Activated naive CD8-positive, alpha-beta T cell treated with anti-CD3 and anti-CD28 coated beads, Interleukin-2, amount 10 ng/mL, durations not matched to agents 7 days and 5 days (primary cell): ENCODE data around the gene S1PR4. TPM values are rescaled to one million over a fixed set of nuclear protein-coding genes. Genes with fewer than 3 reads are reported as not detected.
"Not testable (repeated sequence)": the region's sequence is repeated elsewhere in the genome, so short reads cannot be mapped to it uniquely, and the experiment has no call there.

ENCODE experiments used
- ATAC-seq: fragments of 150-1000 bp; cut with Tn5 transposase; one replicate; pipeline ENCODE4 v1.10.0; 2021; ENCODE audit warnings: low read depth, moderate library complexity
- POLR2A ChIA-PET: fragments of 350-600 bp; sonication (Branson Sonifier 250); formaldehyde crosslinking; loops from one replicate; lab custom pipeline; 2021; ENCODE audit warnings: antibody characterized with exemption; lab: Charles Lee
- DNase-seq: peaks from one replicate; pipeline ENCODE4 v3.0.0; 2021
- H3K27ac Mint-ChIP-seq: one replicate; pipeline ENCODE4 v1.8.0; 2022; ENCODE audit warnings: mild to moderate bottlenecking, mixed read lengths
- H3K27me3 Mint-ChIP-seq: one replicate; pipeline ENCODE4 v1.8.0; 2022; ENCODE audit warnings: mild to moderate bottlenecking, moderate library complexity, mixed read lengths
- H3K36me3 Mint-ChIP-seq: one replicate; pipeline ENCODE4 v1.8.0; 2021; ENCODE audit warnings: mild to moderate bottlenecking, mixed read lengths
- H3K4me1 Mint-ChIP-seq: one replicate; pipeline ENCODE4 v1.8.0; 2021; ENCODE audit warnings: mixed read lengths
- H3K4me3 Mint-ChIP-seq: one replicate; pipeline ENCODE4 v1.8.0; 2022; ENCODE audit warnings: mild to moderate bottlenecking, moderate library complexity, mixed read lengths
- H3K9me3 Mint-ChIP-seq: one replicate; pipeline ENCODE4 v1.8.0; 2021; ENCODE audit warnings: mixed read lengths
- total RNA-seq, 2 experiments: library from RNA; stranded (reverse); gene quantifications; one replicate each; pipeline ENCODE4 v1.2.3, GENCODE V29; 2021

Gene S1PR4
- total RNA-seq, 2 experiments from 2014 or later, result 133 to 134 TPM

DNA sequence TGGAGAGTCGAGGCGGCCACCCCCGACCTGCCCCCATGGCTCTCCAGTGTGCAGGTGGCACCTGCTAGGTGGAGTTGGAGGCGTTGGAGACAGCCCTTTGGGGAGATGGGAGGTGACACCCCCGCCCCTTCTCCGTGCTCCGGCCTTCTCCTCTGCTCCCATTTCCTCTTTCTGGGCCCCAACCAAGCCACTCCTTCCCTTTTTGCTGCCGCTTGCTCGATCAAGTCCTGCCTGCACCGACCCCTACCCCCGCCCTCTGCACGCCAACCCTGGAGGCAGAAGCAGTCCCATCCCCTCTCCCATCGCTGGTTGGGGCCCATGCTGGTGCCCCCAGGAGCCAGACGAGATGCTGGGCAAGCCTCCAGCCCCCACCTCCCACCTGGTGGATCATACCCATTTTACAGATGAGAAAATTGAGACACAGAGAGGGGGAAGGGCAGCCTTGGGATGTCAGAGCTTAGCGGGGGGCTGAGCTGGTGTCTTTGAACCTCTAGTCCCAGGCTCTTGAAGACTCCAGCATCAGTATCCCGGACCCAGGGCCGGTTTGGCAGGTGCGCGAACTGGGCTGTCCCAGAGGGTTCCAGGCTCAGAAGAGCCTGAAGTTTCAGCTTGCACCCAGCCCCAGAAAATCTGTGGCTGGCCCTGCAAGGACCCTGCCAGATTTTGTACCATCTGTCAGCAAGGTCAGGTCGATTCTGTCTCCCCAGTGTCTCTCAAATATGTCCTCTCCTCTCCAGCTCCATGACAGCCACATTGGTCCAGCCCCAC lies 32.5 kb upstream of the S1PR4 start:
- POLR2A ChIA-PET, result interaction anchor here (0.6 kb wide), 1 partner anchor 523 kb away, joined by 5 read pairs; no protein-coding TSS in a partner anchor
- no peak overlapping the region for H3K4me3 Mint-ChIP-seq
- peaks cover 23% of the 10 kb centered on the region for H3K36me3 Mint-ChIP-seq
- peaks cover 11% of the 10 kb centered on the region for H3K4me1 Mint-ChIP-seq
- no peaks in the 10 kb centered on the region for H3K27me3 Mint-ChIP-seq
- ATAC-seq (no peak), DNase-seq (no peak)
- H3K27ac Mint-ChIP-seq, result peak overlapping the region; percentile 42
- no peaks in the 10 kb centered on the region for H3K9me3 Mint-ChIP-seq

DNA sequence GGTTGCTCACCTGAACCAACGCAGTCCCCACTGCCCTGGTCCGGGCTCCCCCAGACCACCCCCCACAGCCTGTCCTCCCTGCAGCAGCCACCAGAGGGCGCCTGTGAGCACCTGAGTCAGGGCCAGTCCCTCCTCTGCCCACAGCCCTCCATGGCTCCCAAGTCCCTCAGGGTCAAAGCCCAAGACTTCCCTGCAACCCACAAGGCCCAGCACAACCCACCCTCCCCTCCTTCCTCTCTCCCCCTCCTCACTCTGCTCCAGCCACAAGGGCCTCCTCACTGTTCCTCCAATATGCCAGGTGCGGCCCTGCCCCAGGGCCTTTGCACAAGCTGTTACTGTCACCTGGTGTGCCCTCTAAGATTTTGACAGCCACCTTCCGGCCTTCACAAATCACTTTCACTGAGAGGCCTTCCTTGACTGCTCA lies 31.9 kb upstream of the S1PR4 start:
- POLR2A ChIA-PET, result interaction anchor here (0.7 kb wide), 1 partner anchor 47 kb away, joined by 3 read pairs; no protein-coding TSS in a partner anchor
- no peaks in the 10 kb centered on the region for H3K27me3 Mint-ChIP-seq
- H3K9me3 Mint-ChIP-seq, result no peaks in the 10 kb centered on the region
- no peak overlapping the region for H3K4me3 Mint-ChIP-seq
- DNase-seq, result peak; percentile 76
- peak; percentile 42 for ATAC-seq
- peak overlapping the region; percentile 42 for H3K27ac Mint-ChIP-seq
- peaks cover 23% of the 10 kb centered on the region for H3K36me3 Mint-ChIP-seq
- H3K4me1 Mint-ChIP-seq, result peaks cover 10% of the 10 kb centered on the region

DNA sequence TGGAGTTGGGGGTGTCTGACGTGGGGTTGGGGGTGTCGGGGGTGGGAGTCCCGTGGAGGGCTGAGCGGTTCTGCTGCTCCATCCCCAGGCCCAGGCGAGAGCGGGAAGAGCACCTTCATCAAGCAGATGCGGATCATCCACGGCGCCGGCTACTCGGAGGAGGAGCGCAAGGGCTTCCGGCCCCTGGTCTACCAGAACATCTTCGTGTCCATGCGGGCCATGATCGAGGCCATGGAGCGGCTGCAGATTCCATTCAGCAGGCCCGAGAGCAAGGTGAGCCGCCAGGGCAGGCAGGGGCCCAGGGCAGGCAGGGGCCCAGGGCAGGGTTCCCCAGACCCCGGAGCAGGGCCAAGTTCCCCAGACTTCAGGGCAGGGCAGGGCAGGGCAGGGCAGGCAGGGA lies 30.1 kb upstream of the S1PR4 start:
- H3K9me3 Mint-ChIP-seq, result no peaks in the 10 kb centered on the region
- H3K36me3 Mint-ChIP-seq, result peaks cover 22% of the 10 kb centered on the region
- no peaks in the 10 kb centered on the region for H3K27me3 Mint-ChIP-seq
- DNase-seq, result no peak
- POLR2A ChIA-PET, result no interaction called here
- H3K4me1 Mint-ChIP-seq, result peaks cover 9% of the 10 kb centered on the region
- no peak overlapping the region for H3K27ac Mint-ChIP-seq
- no peak for ATAC-seq
- no peak overlapping the region for H3K4me3 Mint-ChIP-seq

DNA sequence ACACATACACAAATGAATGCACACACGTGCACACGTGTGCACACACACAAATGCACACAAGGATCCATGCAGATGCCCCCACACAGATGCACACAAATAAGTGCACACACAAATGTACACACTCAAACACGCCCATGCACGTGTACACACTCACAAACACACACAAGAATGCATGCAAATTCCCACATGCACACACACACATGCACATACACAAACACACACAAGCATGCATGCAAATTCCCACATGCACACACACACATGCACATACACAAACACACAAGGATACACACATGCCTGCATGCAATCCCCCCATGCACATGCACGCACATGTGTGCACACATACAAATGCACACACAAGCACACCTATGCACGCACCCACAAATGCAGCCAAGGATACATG lies 29.5 kb upstream of the S1PR4 start:
- DNase-seq (no peak), ATAC-seq (no peak)
- Mint-ChIP-seq H3K9me3 (no peaks in the 10 kb centered on the region), H3K4me1 (peaks cover 9% of the 10 kb centered on the region), H3K36me3 (peaks cover 22% of the 10 kb centered on the region), H3K27me3 (no peaks in the 10 kb centered on the region), H3K4me3 (no peak overlapping the region), H3K27ac (peak overlapping the region; percentile 12)
- POLR2A ChIA-PET, result no interaction called here

DNA sequence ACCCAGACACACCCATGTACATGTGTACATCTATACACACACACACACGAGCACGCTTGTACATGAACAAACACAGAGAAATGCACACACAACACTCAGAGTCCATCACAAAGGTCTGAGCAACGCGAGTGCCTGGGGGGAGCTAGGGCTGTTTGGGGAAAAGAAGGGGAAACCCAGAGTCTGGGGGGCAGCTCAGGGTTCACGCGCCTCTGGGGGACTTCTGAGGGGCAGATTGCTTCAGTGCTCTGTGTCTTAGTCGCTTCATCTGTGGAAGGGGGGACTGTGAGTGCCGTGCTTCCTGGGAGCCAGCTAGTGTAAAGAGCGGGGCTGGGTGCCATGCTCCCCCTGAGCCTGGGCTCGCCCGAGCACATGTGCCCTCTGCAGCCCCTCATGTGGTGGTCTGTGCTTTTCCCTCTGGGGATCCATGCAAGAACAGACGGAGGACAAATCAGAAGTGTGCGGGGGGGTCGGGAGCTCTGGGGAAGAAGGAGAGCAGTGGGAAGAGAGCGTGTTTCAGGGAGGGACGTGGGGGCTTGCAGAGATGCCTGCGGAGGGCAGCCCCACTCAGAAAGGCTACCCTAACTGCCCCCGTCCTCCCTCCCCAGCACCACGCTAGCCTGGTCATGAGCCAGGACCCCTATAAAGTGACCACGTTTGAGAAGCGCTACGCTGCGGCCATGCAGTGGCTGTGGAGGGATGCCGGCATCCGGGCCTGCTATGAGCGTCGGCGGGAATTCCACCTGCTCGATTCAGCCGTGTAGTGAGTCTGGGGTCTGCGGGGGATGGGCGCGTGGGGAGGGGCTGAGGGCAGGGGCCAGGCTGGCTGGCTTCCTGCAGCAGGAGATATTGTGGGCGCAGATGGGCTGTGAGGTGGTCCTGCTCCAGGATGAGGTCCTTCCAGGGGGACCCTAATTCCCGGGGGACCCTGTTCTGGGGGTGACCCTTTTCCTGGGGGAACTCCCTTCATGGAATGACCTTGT lies 28.8 kb upstream of the S1PR4 start:
- DNase-seq, result no peak
- H3K4me3 Mint-ChIP-seq, result no peak overlapping the region
- no peak for ATAC-seq
- H3K9me3 Mint-ChIP-seq, result no peaks in the 10 kb centered on the region
- H3K27ac Mint-ChIP-seq, result no peak overlapping the region
- H3K36me3 Mint-ChIP-seq, result peaks cover 22% of the 10 kb centered on the region
- H3K27me3 Mint-ChIP-seq, result no peaks in the 10 kb centered on the region
- POLR2A ChIA-PET, result no interaction called here
- H3K4me1 Mint-ChIP-seq, result peaks cover 9% of the 10 kb centered on the region

DNA sequence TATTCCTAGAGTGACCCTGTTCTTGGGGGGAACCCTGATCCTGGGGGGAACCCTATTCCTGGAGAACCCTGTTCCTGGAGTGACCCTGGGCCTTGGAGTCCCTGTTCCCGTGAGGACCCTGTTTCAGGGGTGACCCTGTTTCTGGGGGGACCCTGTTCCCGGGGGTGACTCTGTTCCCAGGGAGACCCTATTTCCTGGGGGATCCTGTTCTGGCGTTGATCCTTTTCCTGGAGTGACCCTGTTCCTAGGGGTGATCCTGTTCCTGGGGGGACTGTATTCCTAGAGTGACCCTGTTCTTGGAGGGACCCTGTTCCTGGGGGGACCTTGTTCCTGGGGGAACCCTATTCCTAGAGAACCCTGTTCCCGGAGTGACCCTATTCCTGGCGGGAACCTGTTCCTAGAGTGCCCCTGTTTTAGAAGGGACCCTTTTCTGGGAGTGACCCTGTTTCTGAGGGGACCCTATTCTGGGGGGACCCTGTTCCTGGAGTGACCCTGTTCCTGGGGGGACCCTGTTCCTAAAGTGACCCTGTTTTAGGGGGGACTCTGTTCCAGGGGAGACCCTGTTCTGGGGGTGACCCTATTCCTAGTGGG lies 27.7 kb upstream of the S1PR4 start:
- Mint-ChIP-seq H3K9me3 (no peaks in the 10 kb centered on the region), H3K36me3 (peaks cover 24% of the 10 kb centered on the region), H3K27me3 (no peaks in the 10 kb centered on the region), H3K27ac (no peak overlapping the region), H3K4me3 (no peak overlapping the region), H3K4me1 (peaks cover 7% of the 10 kb centered on the region)
- ATAC-seq (no peak), DNase-seq (no peak)
- POLR2A ChIA-PET, result interaction anchor here (0.5 to 0.6 kb wide), 2 partner anchors 12 to 20 kb away, joined by 3 to 4 read pairs; no protein-coding TSS in a partner anchor

DNA sequence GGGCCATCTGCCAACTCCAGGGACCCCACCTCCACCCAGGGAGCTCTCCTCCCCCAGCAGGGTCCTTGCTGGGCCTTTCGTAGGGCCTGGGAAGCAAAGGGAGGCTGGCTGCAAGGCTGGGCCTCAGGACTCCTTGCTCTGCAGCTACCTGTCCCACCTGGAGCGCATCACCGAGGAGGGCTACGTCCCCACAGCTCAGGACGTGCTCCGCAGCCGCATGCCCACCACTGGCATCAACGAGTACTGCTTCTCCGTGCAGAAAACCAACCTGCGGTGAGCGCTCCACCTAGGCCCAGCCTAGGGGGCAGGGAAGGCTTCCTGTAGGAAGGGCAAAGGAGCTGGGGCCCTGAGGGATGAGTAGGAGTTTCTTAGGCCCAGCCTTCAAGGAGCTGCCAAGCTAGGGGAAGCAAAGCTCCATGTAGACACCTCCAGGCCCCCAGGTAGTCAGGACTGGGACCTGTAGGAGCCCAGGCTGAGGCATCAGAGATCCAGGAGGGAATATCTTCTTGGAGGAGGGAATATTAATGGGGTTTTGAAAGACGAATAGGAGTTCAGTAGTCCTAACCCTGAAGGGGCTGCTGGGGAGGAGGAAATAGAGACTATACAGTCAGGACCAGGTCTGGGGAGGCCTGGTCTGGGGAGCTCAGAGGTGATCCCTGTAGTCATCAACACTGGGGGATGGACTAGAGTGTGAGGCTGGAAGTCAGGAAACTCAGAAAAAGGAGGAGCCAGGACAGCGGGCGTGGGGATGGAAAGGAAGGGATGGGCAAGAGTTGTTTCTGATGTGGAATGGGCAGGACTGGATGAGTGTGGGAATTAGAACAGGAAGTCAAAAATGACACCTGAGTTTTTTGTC lies 26.8 kb upstream of the S1PR4 start:
- POLR2A ChIA-PET, result interaction anchor here (0.5 to 0.6 kb wide), 3 partner anchors 13 to 203 kb away, joined by 3 to 4 read pairs (median 3); no protein-coding TSS in a partner anchor
- Mint-ChIP-seq H3K9me3 (no peaks in the 10 kb centered on the region), H3K4me1 (peaks cover 7% of the 10 kb centered on the region), H3K36me3 (peaks cover 30% of the 10 kb centered on the region), H3K27me3 (no peaks in the 10 kb centered on the region), H3K27ac (no peak overlapping the region), H3K4me3 (no peak overlapping the region)
- DNase-seq, result no peak
- ATAC-seq, result no peak

DNA sequence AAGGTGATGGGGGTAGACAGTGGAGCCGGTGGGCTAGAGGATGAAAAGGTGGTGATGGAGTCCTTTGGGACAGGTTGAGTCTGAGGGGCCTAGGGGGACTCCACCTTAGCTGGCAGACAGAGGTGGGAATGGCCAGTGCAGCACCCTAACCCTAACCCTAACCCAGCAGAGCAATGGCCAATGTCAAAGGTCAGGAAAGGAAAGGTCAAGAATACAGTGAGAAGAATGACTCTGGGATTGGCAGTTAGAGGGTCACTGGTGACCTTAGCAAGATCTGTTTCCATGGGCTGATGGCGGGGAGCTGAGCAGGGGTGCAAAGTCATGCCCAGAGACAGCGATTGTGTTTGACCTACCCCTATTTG lies 26.2 kb upstream of the S1PR4 start:
- Mint-ChIP-seq H3K27me3 (no peaks in the 10 kb centered on the region), H3K4me3 (no peak overlapping the region), H3K36me3 (peaks cover 34% of the 10 kb centered on the region), H3K27ac (no peak overlapping the region), H3K9me3 (no peaks in the 10 kb centered on the region), H3K4me1 (peaks cover 9% of the 10 kb centered on the region)
- POLR2A ChIA-PET, result interaction anchor here (0.6 kb wide), 1 partner anchor 204 kb away, joined by 3 read pairs; no protein-coding TSS in a partner anchor
- DNase-seq, result no peak
- ATAC-seq, result no peak

DNA sequence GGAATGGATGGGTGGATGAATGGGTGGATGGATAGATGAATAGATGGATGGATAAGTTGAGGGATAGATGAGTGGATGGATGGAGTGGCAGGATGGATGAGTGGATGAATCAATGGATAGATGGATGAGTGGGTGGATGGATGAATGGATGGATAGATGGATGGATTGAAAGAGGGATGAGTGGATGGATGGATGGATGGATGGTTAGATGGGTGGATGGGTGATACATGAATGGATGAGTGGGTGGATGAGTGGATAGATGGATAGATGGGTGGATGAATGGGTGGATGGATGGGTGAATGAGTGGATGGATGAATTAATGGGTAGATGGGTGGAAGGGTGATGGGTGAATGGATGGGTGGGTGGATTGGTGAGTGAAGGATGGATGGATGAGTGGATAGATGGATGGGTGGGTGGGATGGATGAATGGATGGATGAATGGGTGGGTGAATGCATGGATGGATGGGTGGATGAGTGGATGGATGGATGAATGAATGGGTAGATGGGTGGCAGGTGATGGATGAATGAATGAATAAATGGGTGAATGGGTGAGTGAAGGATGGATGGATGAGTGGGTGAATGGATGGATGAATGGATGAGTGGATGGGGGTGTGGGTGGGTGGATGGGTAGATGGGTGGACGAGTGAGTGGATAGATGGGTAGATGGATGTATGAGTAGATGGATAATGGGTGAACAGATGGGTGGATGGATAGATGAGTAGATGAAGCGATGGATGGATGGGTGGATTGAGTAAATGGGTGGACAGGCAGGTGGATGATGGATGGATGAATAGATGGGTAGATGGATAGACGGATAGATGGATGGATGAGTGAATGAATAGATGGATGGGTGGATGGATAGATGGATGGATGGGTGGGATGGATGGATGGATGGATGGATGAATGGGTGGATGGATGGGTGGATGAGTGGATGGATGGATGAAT lies 25.0 kb upstream of the S1PR4 start:
- no peak for ATAC-seq
- no peak for DNase-seq
- Mint-ChIP-seq H3K27ac (no peak overlapping the region), H3K4me3 (no peak overlapping the region), H3K4me1 (peaks cover 12% of the 10 kb centered on the region), H3K9me3 (peaks cover 2% of the 10 kb centered on the region), H3K36me3 (peaks cover 46% of the 10 kb centered on the region), H3K27me3 (no peaks in the 10 kb centered on the region)
- POLR2A ChIA-PET, result interaction anchor here (0.7 kb wide), 1 partner anchor 11 kb away, joined by 9 read pairs; no protein-coding TSS in a partner anchor

DNA sequence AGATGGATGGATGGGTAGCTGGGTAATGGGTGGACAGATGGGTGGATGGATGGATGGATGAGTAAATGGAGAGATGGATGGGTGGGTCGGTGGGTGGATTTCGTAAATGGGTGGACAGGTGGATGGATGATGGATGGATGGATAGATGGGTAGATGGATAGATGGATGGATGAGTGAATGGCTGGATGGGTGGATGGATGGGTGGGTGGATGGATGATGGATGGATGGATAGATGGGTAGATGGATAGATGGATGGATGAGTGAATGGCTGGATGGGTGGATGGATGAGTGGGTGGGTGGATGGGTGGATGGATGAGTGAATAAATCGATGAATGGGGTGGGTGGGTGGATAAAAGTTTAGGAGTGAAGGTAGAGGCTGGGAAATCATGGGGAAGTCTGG lies 24.1 kb upstream of the S1PR4 start:
- ATAC-seq, H3K9me3 Mint-ChIP-seq, DNase-seq, H3K4me1 Mint-ChIP-seq, H3K27me3 Mint-ChIP-seq, H3K27ac Mint-ChIP-seq, H3K4me3 Mint-ChIP-seq: not testable (repeated sequence)
- POLR2A ChIA-PET, result interaction anchor here (0.7 kb wide), 1 partner anchor 12 kb away, joined by 9 read pairs; no protein-coding TSS in a partner anchor
- peaks cover 44% of the 10 kb centered on the region for H3K36me3 Mint-ChIP-seq

DNA sequence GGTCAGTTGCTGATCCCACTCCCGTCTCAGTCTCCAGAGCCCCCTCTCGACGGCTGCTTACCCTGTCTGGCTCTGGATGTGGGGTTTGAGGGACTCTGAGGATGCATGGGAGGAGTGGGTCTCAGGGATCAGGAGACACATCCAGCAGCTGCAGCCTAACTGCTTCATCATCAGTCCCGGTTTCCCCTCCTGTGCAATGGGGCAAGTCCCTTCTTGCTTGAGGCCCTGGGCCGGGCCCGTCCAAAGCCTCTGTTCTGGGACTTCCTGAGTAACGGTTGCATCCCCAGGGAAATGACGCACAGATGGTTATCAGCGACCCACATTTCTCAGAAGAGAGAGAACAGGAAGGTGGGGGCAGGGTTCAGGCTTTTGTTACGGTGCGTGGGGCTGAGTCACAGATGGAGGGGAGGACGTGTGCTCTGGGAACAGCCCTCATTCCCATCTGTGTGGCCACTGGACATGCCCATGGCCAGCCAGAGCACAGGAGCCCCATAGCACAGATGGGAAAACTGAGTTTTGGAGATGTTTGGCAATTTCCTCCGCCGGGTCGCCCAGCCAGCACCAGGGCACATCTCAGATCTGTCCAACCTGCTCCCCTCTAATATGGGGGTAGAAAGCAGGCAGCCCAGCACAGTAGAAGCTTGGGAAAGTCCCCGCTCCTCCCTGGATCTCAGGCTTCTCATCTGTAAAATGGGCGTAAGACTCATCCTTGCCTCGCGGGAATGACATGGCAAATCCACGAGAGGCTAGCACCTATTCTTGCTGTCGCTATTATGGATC lies 23.4 kb upstream of the S1PR4 start:
- ATAC-seq (peak; percentile 86), DNase-seq (peak; percentile 65)
- H3K36me3 Mint-ChIP-seq, result peaks cover 45% of the 10 kb centered on the region
- no peak overlapping the region for H3K27ac Mint-ChIP-seq
- no peaks in the 10 kb centered on the region for H3K27me3 Mint-ChIP-seq
- H3K4me3 Mint-ChIP-seq, result no peak overlapping the region
- H3K9me3 Mint-ChIP-seq, result peaks cover 2% of the 10 kb centered on the region
- POLR2A ChIA-PET, result interaction anchor here (0.6 kb wide), 1 partner anchor 25 kb away, joined by 3 read pairs; no protein-coding TSS in a partner anchor
- H3K4me1 Mint-ChIP-seq, result peaks cover 11% of the 10 kb centered on the region
